NT2/D1 (cell line): ENCODE measurements around the gene PDS5B.
"Not testable (repeated sequence)": the region's sequence is repeated elsewhere in the genome, so short reads cannot be mapped to it uniquely, and the experiment has no call there.

Experiments
- DNase-seq: peaks from one replicate; pipeline ENCODE4 v3.0.0-alpha.2; 2011; ENCODE audit warnings: low read depth, low spot score
- H3K27me3 ChIP-seq: 2 replicates; pipeline ENCODE4 v1.6.0; 2011; ENCODE audit warnings: mild to moderate bottlenecking; ENCODE audit not compliant: insufficient read length, insufficient read depth
- H3K36me3 ChIP-seq: 2 replicates; pipeline ENCODE4 v1.6.1; 2011; ENCODE audit warnings: mild to moderate bottlenecking, low read length, mixed read lengths; ENCODE audit not compliant: insufficient read depth, insufficient read length
- H3K4me1 ChIP-seq: 2 replicates; pipeline ENCODE4 v1.5.1; 2011; ENCODE audit not compliant: insufficient read depth, insufficient read length
- H3K4me3 ChIP-seq: 2 replicates; pipeline ENCODE4 v1.5.1; 2011; ENCODE audit warnings: low read depth; ENCODE audit not compliant: insufficient read length
- H3K9ac ChIP-seq: 2 replicates; pipeline ENCODE4 v1.6.0; 2011; ENCODE audit warnings: low read depth; ENCODE audit not compliant: insufficient read length
- H3K9me3 ChIP-seq: 2 replicates; pipeline ENCODE4 v1.5.1; 2011; ENCODE audit warnings: mild to moderate bottlenecking, low read length; ENCODE audit not compliant: insufficient read depth
- SUZ12 ChIP-seq: IDR thresholded peaks from 2 replicates; pipeline ENCODE4 v1.6.1; 2011; ENCODE audit not compliant: insufficient read length, insufficient read depth; ENCODE audit errors: extremely low read depth
- YY1 ChIP-seq: IDR thresholded peaks from 2 replicates; pipeline ENCODE4 v1.6.1; 2011; ENCODE audit not compliant: insufficient read length, insufficient read depth
- ZNF274 ChIP-seq: IDR thresholded peaks from 2 replicates; pipeline ENCODE4 v1.6.1; 2011; ENCODE audit warnings: mild to moderate bottlenecking, low read depth, low read length

PDS5B gene

DNA sequence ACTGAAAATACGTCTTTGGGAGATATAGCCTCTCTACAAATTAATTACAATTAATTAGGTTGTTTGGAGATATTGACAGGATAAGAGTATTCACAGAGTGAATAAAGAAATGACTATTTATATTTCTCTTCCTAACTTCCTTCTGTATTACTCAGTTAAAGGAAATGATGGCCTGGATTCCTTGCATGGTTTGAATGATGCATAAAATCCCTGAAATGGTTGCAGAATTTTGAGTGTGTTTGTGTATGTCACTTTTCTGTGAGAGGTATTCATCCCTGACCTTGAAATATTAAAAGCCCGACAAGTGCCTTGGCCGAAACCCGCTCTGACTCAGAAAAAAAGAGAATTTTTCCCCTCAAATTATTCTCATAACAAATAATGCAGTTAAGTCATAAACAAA lies 90.0 kb downstream of the PDS5B start:
- H3K4me1 ChIP-seq: no peaks in the 10 kb centered on the region
- H3K4me3 ChIP-seq: no peak overlapping the region
- peaks cover 24% of the 10 kb centered on the region for H3K36me3 ChIP-seq
- H3K9ac ChIP-seq: no peak overlapping the region
- DNase-seq: no peak
- TF ChIP-seq SUZ12 (no peak), YY1 (no peak), ZNF274 (no peak)
- no peaks in the 10 kb centered on the region for H3K9me3 ChIP-seq
- no peaks in the 10 kb centered on the region for H3K27me3 ChIP-seq

DNA sequence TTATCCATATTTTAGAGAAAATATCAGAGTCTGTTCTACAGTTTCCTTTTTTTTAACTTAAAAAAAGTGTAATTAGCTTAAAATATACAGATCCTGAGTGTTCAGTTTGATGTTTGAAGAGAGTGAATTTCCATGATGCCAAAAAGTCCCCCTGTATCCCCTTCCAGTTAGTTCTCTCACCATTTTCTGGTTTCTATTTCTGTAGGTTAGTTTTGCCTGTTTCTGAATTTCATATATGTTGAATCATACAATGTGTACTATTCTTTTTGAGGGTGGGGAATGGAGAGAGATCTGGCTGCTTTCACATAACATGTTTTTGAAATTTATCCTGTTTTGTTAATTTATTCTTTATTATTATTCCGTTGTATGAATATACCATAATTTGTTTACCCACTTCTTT lies 95.9 kb downstream of the PDS5B start:
- H3K9ac ChIP-seq: no peak overlapping the region
- H3K27me3 ChIP-seq: no peaks in the 10 kb centered on the region
- H3K36me3 ChIP-seq: peaks cover 22% of the 10 kb centered on the region

DNA sequence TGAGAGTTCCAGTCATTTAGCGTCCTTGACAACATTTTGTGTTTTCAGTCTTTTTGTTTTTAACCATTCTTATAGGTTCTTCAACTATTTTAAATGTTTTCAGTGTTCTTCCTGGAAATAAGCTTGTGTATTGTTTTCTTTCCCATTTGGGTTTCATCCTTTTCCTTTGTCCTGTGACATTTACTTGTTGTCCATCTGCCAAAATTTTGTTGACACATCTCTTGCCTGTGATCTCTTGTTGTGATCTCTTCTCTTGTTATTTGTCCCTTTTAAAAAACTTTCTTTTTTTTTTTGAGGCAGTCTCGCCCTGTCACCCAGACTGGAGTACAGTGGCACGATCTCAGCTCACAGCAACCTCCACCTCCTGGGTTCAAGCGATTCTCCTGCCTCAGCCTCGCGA lies 96.5 kb downstream of the PDS5B start:
- Histone ChIP-seq H3K9ac (no peak overlapping the region), H3K36me3 (peaks cover 24% of the 10 kb centered on the region), H3K4me3 (no peak overlapping the region), H3K9me3 (no peaks in the 10 kb centered on the region), H3K27me3 (no peaks in the 10 kb centered on the region), H3K4me1 (no peaks in the 10 kb centered on the region)
- DNase-seq: no peak
- TF ChIP-seq YY1: no peak
- TF ChIP-seq SUZ12: no peak
- no peak for TF ChIP-seq ZNF274

More for the DNA sequence above, 95.9 kb downstream of the PDS5B start:
- no peaks in the 10 kb centered on the region for H3K4me1 ChIP-seq
- H3K4me3 ChIP-seq: no peak overlapping the region
- DNase-seq: no peak
- no peaks in the 10 kb centered on the region for H3K9me3 ChIP-seq
- TF ChIP-seq ZNF274 (no peak), SUZ12 (no peak), YY1 (no peak)

DNA sequence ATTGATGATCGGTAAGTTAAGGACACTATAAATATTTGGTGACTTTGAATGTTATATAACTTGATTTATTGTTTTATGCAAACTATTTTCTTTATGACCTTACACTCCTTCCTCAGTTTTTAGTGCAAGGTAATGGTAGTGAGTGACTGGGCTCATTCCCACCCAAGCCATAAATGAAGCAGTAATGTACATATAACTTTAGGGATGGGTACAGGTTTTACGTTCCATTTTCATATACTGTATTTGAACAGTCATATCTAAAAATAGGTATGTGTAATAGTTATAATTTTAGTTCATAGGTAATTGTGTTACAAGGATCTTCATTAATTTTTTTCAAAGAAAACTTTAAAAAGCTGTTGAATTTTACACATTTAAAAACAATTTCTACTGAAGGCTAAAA lies 101.0 kb downstream of the PDS5B start:
- no peak overlapping the region for H3K9ac ChIP-seq
- TF ChIP-seq ZNF274 (no peak), YY1 (no peak), SUZ12 (no peak)
- H3K36me3 ChIP-seq: peaks cover 17% of the 10 kb centered on the region
- H3K4me1 ChIP-seq: no peaks in the 10 kb centered on the region
- no peak overlapping the region for H3K4me3 ChIP-seq
- DNase-seq: no peak
- H3K27me3 ChIP-seq: no peaks in the 10 kb centered on the region
- no peaks in the 10 kb centered on the region for H3K9me3 ChIP-seq

DNA sequence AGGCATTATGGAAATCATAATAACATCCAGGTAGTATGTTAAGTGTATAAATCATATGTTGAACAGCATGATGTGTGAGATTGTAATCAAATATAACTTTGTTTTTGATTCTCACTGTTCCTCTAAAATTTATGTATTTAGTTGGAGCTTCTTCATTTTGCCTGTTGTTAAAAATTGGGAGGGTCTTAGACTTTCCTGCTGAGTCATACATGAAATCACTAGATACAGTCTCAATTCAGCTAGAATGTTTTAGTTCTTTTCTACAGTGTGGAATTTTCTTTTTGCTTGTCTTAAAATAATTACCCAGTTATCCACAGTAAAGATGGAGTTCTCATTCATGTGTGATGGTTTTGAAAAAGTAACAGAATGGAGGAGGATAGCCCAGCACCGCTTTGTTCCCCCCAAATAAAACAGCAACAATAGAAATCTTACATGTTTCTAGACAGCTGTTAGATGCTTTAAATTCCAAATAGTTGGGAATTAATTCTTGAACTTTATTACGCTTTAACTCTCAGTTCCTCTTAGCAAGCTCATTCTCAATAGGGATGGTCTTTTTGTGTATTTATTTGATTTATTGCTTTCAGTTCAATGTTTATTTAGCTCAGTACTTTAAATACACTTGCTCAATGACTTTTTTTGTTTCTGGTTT lies 109.5 kb downstream of the PDS5B start:
- Histone ChIP-seq H3K9me3 (no peaks in the 10 kb centered on the region), H3K4me1 (no peaks in the 10 kb centered on the region), H3K27me3 (no peaks in the 10 kb centered on the region), H3K9ac (no peak overlapping the region), H3K4me3 (no peak overlapping the region), H3K36me3 (peaks cover 16% of the 10 kb centered on the region)
- no peak for DNase-seq
- TF ChIP-seq ZNF274 (no peak), YY1 (no peak), SUZ12 (no peak)

DNA sequence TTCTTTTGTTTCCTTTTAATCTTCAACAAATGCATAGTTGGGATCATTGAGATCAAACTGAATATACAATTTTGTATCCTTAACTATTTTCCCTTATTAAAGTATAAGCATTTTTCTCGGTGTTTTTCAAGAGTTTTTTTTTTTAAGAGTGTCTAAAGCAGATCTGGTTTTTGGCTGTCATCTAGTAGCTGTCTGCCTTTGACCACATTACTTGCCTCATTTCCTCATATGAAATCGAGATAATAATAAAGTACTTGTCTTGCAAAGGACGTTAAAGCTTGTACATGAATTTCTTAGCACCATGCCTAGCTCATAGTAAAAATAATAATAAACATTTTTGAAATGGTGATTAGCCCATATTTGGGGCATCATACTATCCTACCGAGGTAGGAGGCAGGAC lies 121.2 kb downstream of the PDS5B start:
- no peaks in the 10 kb centered on the region for H3K4me1 ChIP-seq
- no peak for DNase-seq
- no peak overlapping the region for H3K9ac ChIP-seq
- H3K36me3 ChIP-seq: peaks cover 25% of the 10 kb centered on the region
- no peaks in the 10 kb centered on the region for H3K27me3 ChIP-seq
- TF ChIP-seq YY1 (no peak), SUZ12 (no peak), ZNF274 (no peak)
- H3K4me3 ChIP-seq: no peak overlapping the region
- peaks cover 8% of the 10 kb centered on the region for H3K9me3 ChIP-seq

DNA sequence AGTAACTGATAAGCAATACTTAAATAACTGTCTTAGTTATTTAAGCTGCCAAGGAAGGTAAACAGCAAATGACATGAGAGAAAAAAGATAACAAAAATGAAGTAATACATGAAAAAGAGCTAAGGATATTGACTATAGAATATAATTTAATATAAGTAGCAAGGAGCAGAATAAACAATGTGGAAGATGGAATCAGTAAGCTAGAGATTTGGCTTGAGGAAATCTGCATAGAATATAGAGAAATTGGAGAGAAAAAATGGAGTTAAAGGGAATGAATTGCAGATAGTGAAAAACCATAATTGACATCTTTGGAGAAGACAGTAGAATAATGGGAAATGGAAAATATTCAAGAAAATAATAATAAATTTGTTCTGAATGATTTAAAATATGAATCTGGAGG lies 127.1 kb downstream of the PDS5B start:
- no peak for TF ChIP-seq YY1
- no peak for TF ChIP-seq SUZ12
- TF ChIP-seq ZNF274: no peak
- H3K4me1 ChIP-seq: no peaks in the 10 kb centered on the region
- H3K9me3 ChIP-seq: peaks cover 33% of the 10 kb centered on the region
- H3K27me3 ChIP-seq: no peaks in the 10 kb centered on the region
- no peak overlapping the region for H3K9ac ChIP-seq
- no peak for DNase-seq
- H3K36me3 ChIP-seq: peaks cover 25% of the 10 kb centered on the region
- H3K4me3 ChIP-seq: no peak overlapping the region

DNA sequence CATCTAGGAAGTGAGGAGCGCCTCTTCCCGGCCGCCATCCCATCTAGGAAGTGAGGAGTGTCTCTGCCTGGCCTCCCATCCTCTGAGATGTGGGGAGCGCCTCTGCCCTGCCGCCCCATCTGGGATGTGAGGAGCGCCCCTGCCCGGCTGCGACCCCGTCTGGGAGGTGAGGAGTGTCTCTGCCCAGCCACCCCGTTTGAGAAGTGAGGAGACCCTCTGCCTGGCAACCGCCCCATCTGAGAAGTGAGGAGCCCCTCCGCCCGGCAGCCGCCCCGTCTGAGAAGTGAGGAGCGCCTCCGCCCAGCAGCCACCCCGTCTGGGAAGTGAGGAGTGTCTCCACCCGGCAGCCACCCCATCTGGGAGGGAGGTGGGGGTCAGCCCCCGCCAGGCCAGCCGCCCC lies 129.9 kb downstream of the PDS5B start:
- H3K36me3 ChIP-seq: peaks cover 14% of the 10 kb centered on the region
- H3K27me3 ChIP-seq, H3K4me3 ChIP-seq, H3K4me1 ChIP-seq, H3K9ac ChIP-seq, DNase-seq: not testable (repeated sequence)
- H3K9me3 ChIP-seq: peaks cover 51% of the 10 kb centered on the region
